HEK293 (cell line): ENCODE results near the gene FBXO21.

Experiments used
- CTCF ChIA-PET: fragments of 350-600 bp; formaldehyde crosslinking; extraction: SDS; loops from one replicate; lab custom pipeline; 2021; ENCODE audit warnings: antibody characterized with exemption; lab: Yijun Ruan, JAX
- POLR2A ChIA-PET: fragments of 300-600 bp; formaldehyde crosslinking; extraction: SDS; loops from one replicate; lab custom pipeline; 2020; ENCODE audit warnings: antibody characterized with exemption, inconsistent platforms; lab: Yijun Ruan, JAX
- H3K27ac ChIP-seq: fragments of 200-500 bp; sonication (Bioruptor generic); 2 replicates; pipeline ENCODE4 v1.5.1; 2014; ENCODE audit warnings: low read depth, low read length, control low read depth, inconsistent platforms; ENCODE audit errors: extremely low read depth
- H3K36me3 ChIP-seq, 2 experiments: fragments of 200-500 bp in 1 of 2; sonication (Bioruptor generic) in 1 of 2; 1 replicate in 1 of 2; 2 replicates in 1 of 2; pipeline ENCODE4 v1.5.1; 2014 to 2017; ENCODE audit warnings: inconsistent platforms in 2 of 2, low read length in 2 of 2; ENCODE audit not compliant: control insufficient read depth in 2 of 2, insufficient read depth in 1 of 2
- H3K4me1 ChIP-seq: fragments of 200-500 bp; sonication (Bioruptor generic); 2 replicates; pipeline ENCODE4 v1.5.1; 2014; ENCODE audit warnings: mild to moderate bottlenecking, low read length, inconsistent platforms; ENCODE audit not compliant: control insufficient read depth, insufficient read depth
- H3K4me3 ChIP-seq: 2 replicates; pipeline ENCODE4 v1.5.1; 2011; ENCODE audit warnings: low read depth, mild to moderate bottlenecking, control low read depth, low read length, moderate library complexity
- H3K9me3 ChIP-seq: fragments of 200-500 bp; sonication (Bioruptor generic); 2 replicates; pipeline ENCODE4 v1.5.1; 2014; ENCODE audit warnings: low read depth, low read length, inconsistent platforms; ENCODE audit not compliant: control insufficient read depth, insufficient read depth
- GLI4 ChIP-seq: fragments of 450-650 bp; formaldehyde crosslinking; IDR thresholded peaks from 2 replicates; pipeline ENCODE4 v1.5.1; 2016; ENCODE audit warnings: missing biosample characterization, missing genetic modification characterization
- REPIN1 ChIP-seq: fragments of 450-650 bp; formaldehyde crosslinking; IDR thresholded peaks from 2 replicates; pipeline ENCODE4 v1.5.1; 2017; ENCODE audit warnings: missing biosample characterization, missing genetic modification characterization, low read depth
- SALL2 ChIP-seq: fragments of 450-650 bp; formaldehyde crosslinking; IDR thresholded peaks from 2 replicates; pipeline ENCODE4 v1.5.0; 2017; ENCODE audit warnings: missing biosample characterization, mild to moderate bottlenecking, missing genetic modification characterization, borderline replicate concordance
- ZEB2 ChIP-seq: fragments of 450-650 bp; formaldehyde crosslinking; IDR thresholded peaks from 2 replicates; pipeline ENCODE4 v1.5.1; 2016; ENCODE audit warnings: missing biosample characterization, missing genetic modification characterization
- ZNF114 ChIP-seq: fragments of 450-650 bp; formaldehyde crosslinking; IDR thresholded peaks from 2 replicates; pipeline ENCODE4 v1.5.0; 2017; ENCODE audit warnings: missing biosample characterization, missing genetic modification characterization
- ZNF121 ChIP-seq: fragments of 450-650 bp; formaldehyde crosslinking; IDR thresholded peaks from 2 replicates; pipeline ENCODE4 v1.5.1; 2016; ENCODE audit warnings: missing biosample characterization, missing genetic modification characterization
- ZNF155 ChIP-seq: fragments of 450-650 bp; formaldehyde crosslinking; IDR thresholded peaks from 2 replicates; pipeline ENCODE4 v1.5.1; 2016; ENCODE audit warnings: missing biosample characterization, missing genetic modification characterization
- ZNF211 ChIP-seq: fragments of 450-650 bp; formaldehyde crosslinking; IDR thresholded peaks from 2 replicates; pipeline ENCODE4 v1.5.1; 2016; ENCODE audit warnings: low read depth, missing biosample characterization, missing genetic modification characterization
- ZNF311 ChIP-seq: fragments of 450-650 bp; formaldehyde crosslinking; IDR thresholded peaks from 2 replicates; pipeline ENCODE4 v1.5.1; 2017; ENCODE audit warnings: missing biosample characterization, missing genetic modification characterization, borderline replicate concordance
- ZNF324 ChIP-seq: fragments of 450-650 bp; formaldehyde crosslinking; IDR thresholded peaks from 2 replicates; pipeline ENCODE4 v1.5.1; 2016; ENCODE audit warnings: missing biosample characterization, missing genetic modification characterization
- ZNF473 ChIP-seq: fragments of 450-650 bp; formaldehyde crosslinking; IDR thresholded peaks from 2 replicates; pipeline ENCODE4 v1.5.1; 2017; ENCODE audit warnings: missing biosample characterization, missing genetic modification characterization
- ZNF561 ChIP-seq: fragments of 450-650 bp; IDR thresholded peaks from 2 replicates; pipeline ENCODE4 v1.5.1; 2018; ENCODE audit warnings: missing biosample characterization, missing genetic modification characterization, borderline replicate concordance
- ZNF792 ChIP-seq: fragments of 450-650 bp; formaldehyde crosslinking; IDR thresholded peaks from 2 replicates; pipeline ENCODE4 v1.5.1; 2016; ENCODE audit warnings: missing biosample characterization, missing genetic modification characterization
- ZSCAN16 ChIP-seq: fragments of 450-650 bp; formaldehyde crosslinking; IDR thresholded peaks from 2 replicates; pipeline ENCODE4 v1.5.1; 2016; ENCODE audit warnings: missing biosample characterization, missing genetic modification characterization
- ZSCAN30 ChIP-seq: fragments of 450-650 bp; IDR thresholded peaks from 2 replicates; pipeline ENCODE4 v1.5.1; 2018; ENCODE audit warnings: missing biosample characterization, mild to moderate bottlenecking, missing genetic modification characterization, moderate library complexity
- TF ChIP-seq, protein P1 (sequence below): fragments of 450-650 bp; formaldehyde crosslinking; IDR thresholded peaks from 2 replicates; pipeline ENCODE4 v1.5.1; 2016; ENCODE audit warnings: missing biosample characterization, missing genetic modification characterization
- TF ChIP-seq, protein P2 (sequence below): fragments of 450-650 bp; formaldehyde crosslinking; optimal IDR thresholded peaks from 2 replicates; pipeline ENCODE3; 2016; ENCODE audit warnings: missing biosample characterization, mild to moderate bottlenecking, missing genetic modification characterization
- TF ChIP-seq, protein P3 (sequence below): fragments of 450-650 bp; formaldehyde crosslinking; IDR thresholded peaks from 2 replicates; pipeline ENCODE4 v1.5.1; 2016; ENCODE audit warnings: missing biosample characterization, missing genetic modification characterization
- TF ChIP-seq, protein P4 (sequence below): fragments of 450-650 bp; formaldehyde crosslinking; conservative IDR thresholded peaks from 2 replicates; pipeline ENCODE4 v1.5.1; 2016; ENCODE audit warnings: low read depth, missing biosample characterization, missing genetic modification characterization
- TF ChIP-seq, protein P5 (sequence below): fragments of 450-650 bp; formaldehyde crosslinking; IDR thresholded peaks from 2 replicates; pipeline ENCODE4 v1.5.1; 2016; ENCODE audit warnings: missing biosample characterization, missing genetic modification characterization
- TF ChIP-seq, protein P6 (sequence below): fragments of 450-650 bp; formaldehyde crosslinking; IDR thresholded peaks from 2 replicates; pipeline ENCODE4 v1.5.1; 2016; ENCODE audit warnings: missing biosample characterization, missing genetic modification characterization

The FBXO21 gene

DNA sequence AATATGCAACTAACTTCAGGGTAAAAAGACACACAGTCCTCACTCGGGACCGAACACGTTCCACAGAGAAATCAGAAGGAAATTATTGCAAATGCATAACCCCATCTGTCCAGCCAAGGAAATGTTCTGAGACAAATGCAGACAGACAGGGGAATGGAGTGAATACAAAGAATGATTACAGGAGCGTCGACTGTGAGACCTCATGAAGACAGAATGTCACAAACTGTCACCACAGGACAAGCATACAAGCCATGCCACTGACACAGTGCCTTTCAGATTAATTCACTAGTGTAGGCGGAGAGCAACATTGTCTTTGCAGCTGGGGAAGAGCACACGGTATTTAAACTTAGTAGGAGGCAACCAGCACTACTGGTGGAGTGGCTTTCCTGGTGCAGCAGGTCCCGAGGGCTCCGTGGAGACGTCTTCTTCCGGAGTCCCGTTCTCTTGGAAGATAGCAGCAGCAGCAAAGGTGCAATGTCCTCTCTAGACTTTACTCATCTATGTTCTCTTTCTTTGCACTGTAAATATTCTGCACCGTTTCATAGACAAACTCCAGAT lies 44.6 kb downstream of the FBXO21 start (continued):
- TF ChIP-seq, protein P1, sequence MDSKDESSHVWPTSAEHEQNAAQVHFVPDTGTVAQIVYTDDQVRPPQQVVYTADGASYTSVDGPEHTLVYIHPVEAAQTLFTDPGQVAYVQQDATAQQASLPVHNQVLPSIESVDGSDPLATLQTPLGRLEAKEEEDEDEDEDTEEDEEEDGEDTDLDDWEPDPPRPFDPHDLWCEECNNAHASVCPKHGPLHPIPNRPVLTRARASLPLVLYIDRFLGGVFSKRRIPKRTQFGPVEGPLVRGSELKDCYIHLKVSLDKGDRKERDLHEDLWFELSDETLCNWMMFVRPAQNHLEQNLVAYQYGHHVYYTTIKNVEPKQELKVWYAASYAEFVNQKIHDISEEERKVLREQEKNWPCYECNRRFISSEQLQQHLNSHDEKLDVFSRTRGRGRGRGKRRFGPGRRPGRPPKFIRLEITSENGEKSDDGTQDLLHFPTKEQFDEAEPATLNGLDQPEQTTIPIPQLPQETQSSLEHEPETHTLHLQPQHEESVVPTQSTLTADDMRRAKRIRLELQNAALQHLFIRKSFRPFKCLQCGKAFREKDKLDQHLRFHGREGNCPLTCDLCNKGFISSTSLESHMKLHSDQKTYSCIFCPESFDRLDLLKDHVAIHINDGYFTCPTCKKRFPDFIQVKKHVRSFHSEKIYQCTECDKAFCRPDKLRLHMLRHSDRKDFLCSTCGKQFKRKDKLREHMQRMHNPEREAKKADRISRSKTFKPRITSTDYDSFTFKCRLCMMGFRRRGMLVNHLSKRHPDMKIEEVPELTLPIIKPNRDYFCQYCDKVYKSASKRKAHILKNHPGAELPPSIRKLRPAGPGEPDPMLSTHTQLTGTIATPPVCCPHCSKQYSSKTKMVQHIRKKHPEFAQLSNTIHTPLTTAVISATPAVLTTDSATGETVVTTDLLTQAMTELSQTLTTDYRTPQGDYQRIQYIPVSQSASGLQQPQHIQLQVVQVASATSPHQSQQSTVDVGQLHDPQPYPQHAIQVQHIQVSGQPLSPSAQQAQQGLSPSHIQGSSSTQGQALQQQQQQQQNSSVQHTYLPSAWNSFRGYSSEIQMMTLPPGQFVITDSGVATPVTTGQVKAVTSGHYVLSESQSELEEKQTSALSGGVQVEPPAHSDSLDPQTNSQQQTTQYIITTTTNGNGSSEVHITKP (tag by site-specific recombination) = no peak
- TF ChIP-seq, protein P2, sequence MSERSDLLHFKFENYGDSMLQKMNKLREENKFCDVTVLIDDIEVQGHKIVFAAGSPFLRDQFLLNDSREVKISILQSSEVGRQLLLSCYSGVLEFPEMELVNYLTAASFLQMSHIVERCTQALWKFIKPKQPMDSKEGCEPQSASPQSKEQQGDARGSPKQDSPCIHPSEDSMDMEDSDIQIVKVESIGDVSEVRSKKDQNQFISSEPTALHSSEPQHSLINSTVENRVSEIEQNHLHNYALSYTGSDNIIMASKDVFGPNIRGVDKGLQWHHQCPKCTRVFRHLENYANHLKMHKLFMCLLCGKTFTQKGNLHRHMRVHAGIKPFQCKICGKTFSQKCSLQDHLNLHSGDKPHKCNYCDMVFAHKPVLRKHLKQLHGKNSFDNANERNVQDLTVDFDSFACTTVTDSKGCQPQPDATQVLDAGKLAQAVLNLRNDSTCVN = no peak
- TF ChIP-seq GLI4 (no peak), ZNF473 (no peak), REPIN1 (no peak), ZSCAN30 (tag by site-specific recombination) (no peak)
- TF ChIP-seq, protein P3, sequence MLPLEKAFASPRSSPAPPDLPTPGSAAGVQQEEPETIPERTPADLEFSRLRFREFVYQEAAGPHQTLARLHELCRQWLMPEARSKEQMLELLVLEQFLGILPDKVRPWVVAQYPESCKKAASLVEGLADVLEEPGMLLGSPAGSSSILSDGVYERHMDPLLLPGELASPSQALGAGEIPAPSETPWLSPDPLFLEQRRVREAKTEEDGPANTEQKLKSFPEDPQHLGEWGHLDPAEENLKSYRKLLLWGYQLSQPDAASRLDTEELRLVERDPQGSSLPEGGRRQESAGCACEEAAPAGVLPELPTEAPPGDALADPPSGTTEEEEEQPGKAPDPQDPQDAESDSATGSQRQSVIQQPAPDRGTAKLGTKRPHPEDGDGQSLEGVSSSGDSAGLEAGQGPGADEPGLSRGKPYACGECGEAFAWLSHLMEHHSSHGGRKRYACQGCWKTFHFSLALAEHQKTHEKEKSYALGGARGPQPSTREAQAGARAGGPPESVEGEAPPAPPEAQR (tag by site-specific recombination) = no peak

DNA sequence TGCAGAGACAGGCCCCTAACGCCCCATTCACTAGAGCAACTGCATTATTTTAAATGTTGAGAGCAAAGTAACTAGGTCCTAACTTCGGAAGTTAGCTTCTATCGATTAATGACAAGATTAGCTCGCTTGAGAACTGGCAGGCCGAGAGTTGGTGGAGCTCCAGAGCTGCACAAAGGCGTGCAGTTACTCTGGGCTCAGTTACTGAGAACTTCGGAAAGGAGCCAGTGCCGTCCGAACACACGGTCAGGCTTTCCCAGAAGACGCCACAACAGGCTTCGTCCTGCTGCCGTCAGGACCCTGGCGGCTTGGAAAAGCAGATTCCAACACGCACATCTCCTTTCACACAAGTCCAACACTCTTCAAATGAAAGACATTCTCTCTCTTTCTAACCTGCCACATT lies 45.7 kb downstream of the FBXO21 start:
- CTCF ChIA-PET = interaction anchor here (0.6 to 0.7 kb wide), 2 partner anchors 30 to 45 kb away, joined by 3 read pairs; no protein-coding TSS in a partner anchor
- Histone ChIP-seq H3K27ac (no peak overlapping the region), H3K36me3 (peaks cover 7 to 41% of the 10 kb centered on the region in 2 experiments; a peak in 2 of 3 replicates), H3K4me1 (no peaks in the 10 kb centered on the region), H3K9me3 (no peaks in the 10 kb centered on the region), H3K4me3 (no peak overlapping the region)
- POLR2A ChIA-PET = no interaction called here
- TF ChIP-seq ZNF155 (tag by site-specific recombination) (no peak), ZSCAN16 (tag by site-specific recombination) (no peak), SALL2 (tag by site-specific recombination) (no peak), ZNF561 (tag by site-specific recombination) (no peak), ZNF311 (no peak), ZNF121 (tag by site-specific recombination) (no peak), ZNF211 (no peak), ZNF114 (tag by site-specific recombination) (no peak), ZNF792 (tag by site-specific recombination) (no peak), ZEB2 (tag by site-specific recombination) (no peak), ZNF324 (tag by site-specific recombination) (no peak)
- TF ChIP-seq, protein P4, sequence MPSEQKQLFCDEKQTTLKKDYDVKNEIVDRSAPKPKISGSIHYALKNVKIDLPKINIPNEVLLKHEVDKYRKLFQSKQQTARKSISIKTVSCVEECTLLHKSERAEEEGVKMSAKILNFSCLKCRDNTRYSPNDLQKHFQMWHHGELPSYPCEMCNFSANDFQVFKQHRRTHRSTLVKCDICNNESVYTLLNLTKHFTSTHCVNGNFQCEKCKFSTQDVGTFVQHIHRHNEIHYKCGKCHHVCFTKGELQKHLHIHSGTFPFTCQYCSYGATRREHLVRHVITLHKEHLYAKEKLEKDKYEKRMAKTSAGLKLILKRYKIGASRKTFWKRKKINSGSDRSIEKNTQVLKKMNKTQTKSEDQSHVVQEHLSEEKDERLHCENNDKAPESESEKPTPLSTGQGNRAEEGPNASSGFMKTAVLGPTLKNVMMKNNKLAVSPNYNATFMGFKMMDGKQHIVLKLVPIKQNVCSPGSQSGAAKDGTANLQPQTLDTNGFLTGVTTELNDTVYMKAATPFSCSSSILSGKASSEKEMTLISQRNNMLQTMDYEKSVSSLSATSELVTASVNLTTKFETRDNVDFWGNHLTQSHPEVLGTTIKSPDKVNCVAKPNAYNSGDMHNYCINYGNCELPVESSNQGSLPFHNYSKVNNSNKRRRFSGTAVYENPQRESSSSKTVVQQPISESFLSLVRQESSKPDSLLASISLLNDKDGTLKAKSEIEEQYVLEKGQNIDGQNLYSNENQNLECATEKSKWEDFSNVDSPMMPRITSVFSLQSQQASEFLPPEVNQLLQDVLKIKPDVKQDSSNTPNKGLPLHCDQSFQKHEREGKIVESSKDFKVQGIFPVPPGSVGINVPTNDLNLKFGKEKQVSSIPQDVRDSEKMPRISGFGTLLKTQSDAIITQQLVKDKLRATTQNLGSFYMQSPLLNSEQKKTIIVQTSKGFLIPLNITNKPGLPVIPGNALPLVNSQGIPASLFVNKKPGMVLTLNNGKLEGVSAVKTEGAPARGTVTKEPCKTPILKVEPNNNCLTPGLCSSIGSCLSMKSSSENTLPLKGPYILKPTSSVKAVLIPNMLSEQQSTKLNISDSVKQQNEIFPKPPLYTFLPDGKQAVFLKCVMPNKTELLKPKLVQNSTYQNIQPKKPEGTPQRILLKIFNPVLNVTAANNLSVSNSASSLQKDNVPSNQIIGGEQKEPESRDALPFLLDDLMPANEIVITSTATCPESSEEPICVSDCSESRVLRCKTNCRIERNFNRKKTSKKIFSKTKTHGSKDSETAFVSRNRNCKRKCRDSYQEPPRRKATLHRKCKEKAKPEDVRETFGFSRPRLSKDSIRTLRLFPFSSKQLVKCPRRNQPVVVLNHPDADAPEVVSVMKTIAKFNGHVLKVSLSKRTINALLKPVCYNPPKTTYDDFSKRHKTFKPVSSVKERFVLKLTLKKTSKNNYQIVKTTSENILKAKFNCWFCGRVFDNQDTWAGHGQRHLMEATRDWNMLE (tag by site-specific recombination) = no peak
- TF ChIP-seq, protein P5, sequence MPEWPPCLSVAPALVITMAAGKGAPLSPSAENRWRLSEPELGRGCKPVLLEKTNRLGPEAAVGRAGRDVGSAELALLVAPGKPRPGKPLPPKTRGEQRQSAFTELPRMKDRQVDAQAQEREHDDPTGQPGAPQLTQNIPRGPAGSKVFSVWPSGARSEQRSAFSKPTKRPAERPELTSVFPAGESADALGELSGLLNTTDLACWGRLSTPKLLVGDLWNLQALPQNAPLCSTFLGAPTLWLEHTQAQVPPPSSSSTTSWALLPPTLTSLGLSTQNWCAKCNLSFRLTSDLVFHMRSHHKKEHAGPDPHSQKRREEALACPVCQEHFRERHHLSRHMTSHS (tag by site-specific recombination) = no peak
- TF ChIP-seq, protein P6, sequence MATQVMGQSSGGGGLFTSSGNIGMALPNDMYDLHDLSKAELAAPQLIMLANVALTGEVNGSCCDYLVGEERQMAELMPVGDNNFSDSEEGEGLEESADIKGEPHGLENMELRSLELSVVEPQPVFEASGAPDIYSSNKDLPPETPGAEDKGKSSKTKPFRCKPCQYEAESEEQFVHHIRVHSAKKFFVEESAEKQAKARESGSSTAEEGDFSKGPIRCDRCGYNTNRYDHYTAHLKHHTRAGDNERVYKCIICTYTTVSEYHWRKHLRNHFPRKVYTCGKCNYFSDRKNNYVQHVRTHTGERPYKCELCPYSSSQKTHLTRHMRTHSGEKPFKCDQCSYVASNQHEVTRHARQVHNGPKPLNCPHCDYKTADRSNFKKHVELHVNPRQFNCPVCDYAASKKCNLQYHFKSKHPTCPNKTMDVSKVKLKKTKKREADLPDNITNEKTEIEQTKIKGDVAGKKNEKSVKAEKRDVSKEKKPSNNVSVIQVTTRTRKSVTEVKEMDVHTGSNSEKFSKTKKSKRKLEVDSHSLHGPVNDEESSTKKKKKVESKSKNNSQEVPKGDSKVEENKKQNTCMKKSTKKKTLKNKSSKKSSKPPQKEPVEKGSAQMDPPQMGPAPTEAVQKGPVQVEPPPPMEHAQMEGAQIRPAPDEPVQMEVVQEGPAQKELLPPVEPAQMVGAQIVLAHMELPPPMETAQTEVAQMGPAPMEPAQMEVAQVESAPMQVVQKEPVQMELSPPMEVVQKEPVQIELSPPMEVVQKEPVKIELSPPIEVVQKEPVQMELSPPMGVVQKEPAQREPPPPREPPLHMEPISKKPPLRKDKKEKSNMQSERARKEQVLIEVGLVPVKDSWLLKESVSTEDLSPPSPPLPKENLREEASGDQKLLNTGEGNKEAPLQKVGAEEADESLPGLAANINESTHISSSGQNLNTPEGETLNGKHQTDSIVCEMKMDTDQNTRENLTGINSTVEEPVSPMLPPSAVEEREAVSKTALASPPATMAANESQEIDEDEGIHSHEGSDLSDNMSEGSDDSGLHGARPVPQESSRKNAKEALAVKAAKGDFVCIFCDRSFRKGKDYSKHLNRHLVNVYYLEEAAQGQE (tag by site-specific recombination) = no peak
